DOHH2 (cell line): ENCODE results near the gene ZSCAN5A.
"Not testable (repeated sequence)": the region's sequence is repeated elsewhere in the genome, so short reads cannot be mapped to it uniquely, and the experiment has no call there.

Source experiments
- H3F3A ChIP-seq: fragments of 200-600 bp; sonication (generic), shearing (Covaris generic); 2 replicates; pipeline ENCODE4 v1.6.0; 2016; ENCODE audit warnings: antibody characterized with exemption, mild to moderate bottlenecking; ENCODE audit not compliant: control insufficient read depth, insufficient read depth
- H3K27ac ChIP-seq: fragments of 200-600 bp; sonication (generic); 2 replicates; pipeline ENCODE4 v1.5.1; 2014; ENCODE audit warnings: low read depth, mild to moderate bottlenecking, low read length, moderate library complexity
- H3K27me3 ChIP-seq: fragments of 200-600 bp; sonication (generic); 2 replicates; pipeline ENCODE4 v1.6.1; 2014; ENCODE audit warnings: mild to moderate bottlenecking, low read length, mixed read lengths; ENCODE audit not compliant: control insufficient read depth
- H3K36me3 ChIP-seq: fragments of 200-600 bp; sonication (generic); 2 replicates; pipeline ENCODE4 v1.6.1; 2014; ENCODE audit warnings: mild to moderate bottlenecking, low read length, moderate library complexity, mixed read lengths; ENCODE audit not compliant: control insufficient read depth
- H3K4me1 ChIP-seq: fragments of 200-600 bp; sonication (generic); 2 replicates; pipeline ENCODE4 v1.6.1; 2014; ENCODE audit warnings: mild to moderate bottlenecking, low read length, mixed read lengths; ENCODE audit not compliant: control insufficient read depth
- H3K4me2 ChIP-seq: fragments of 200-600 bp; sonication (generic); 2 replicates; pipeline ENCODE4 v1.6.0; 2014; ENCODE audit warnings: mild to moderate bottlenecking, low read length, moderate library complexity
- H3K4me3 ChIP-seq: fragments of 200-600 bp; sonication (generic); 2 replicates; pipeline ENCODE4 v1.5.1; 2014; ENCODE audit warnings: mild to moderate bottlenecking, low read length, mixed read lengths
- H3K79me2 ChIP-seq: fragments of 200-600 bp; sonication (generic); 2 replicates; pipeline ENCODE4 v1.6.1; 2014; ENCODE audit warnings: mild to moderate bottlenecking, low read length, mixed read lengths; ENCODE audit not compliant: control insufficient read depth
- H3K9me2 ChIP-seq: fragments of 200-600 bp; sonication (generic); replicated peaks from 2 replicates; pipeline ENCODE4 v1.6.1; 2014; ENCODE audit warnings: mild to moderate bottlenecking, low read length, mixed read lengths; ENCODE audit not compliant: control insufficient read depth
- H3K9me3 ChIP-seq: fragments of 200-600 bp; sonication (generic); 2 replicates; pipeline ENCODE4 v1.6.1; 2014; ENCODE audit warnings: antibody characterized with exemption, low read length, mixed read lengths; ENCODE audit not compliant: control insufficient read depth, insufficient read depth
- H4K20me1 ChIP-seq: fragments of 200-600 bp; sonication (generic); 2 replicates; pipeline ENCODE4 v1.6.0; 2014; ENCODE audit warnings: low read depth, mild to moderate bottlenecking, antibody characterized with exemption, low read length, moderate library complexity; ENCODE audit not compliant: control insufficient read depth, insufficient read depth
- EZH2phosphoT487 ChIP-seq: fragments of 200-600 bp; sonication (generic); IDR thresholded peaks from 2 replicates; pipeline ENCODE4 v1.6.1; 2017; ENCODE audit warnings: borderline replicate concordance, mild to moderate bottlenecking, antibody characterized with exemption, low read length, moderate library complexity, mixed read lengths
- TF ChIP-seq, protein P1 (sequence below): fragments of 200-600 bp; sonication (generic); IDR thresholded peaks from one replicate; pipeline ENCODE4 v1.5.1; 2014; ENCODE audit warnings: antibody characterized with exemption, mild to moderate bottlenecking, low read depth, low read length; ENCODE audit not compliant: poor library complexity, severe bottlenecking

The ZSCAN5A gene

DNA sequence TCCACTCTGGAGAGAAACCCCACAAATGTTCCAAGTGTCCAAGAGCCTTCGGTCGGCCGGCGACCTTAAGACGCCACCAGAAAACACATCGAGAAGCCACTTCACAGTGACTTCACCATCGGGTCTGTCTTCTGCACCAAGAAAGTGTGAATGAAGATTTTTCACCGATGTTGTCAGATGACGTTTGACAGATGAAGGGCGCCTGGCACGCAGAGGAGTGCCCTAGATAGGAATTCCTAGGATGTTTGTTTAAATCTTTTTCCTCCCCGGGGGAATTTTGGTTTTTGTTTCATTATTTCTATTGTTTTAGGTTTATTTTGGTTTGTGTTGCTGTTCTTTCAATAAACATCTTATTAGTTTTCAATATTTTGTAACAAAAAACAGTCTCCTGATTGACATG, 105.5 kb downstream of the ZSCAN5A start:
- no peaks in the 10 kb centered on the region for H3K9me3 ChIP-seq
- no peaks in the 10 kb centered on the region for H3K9me2 ChIP-seq
- no peaks in the 10 kb centered on the region for H4K20me1 ChIP-seq
- no peak overlapping the region for H3K4me3 ChIP-seq
- H3K4me1 ChIP-seq, result no peaks in the 10 kb centered on the region
- no peaks in the 10 kb centered on the region for H3K36me3 ChIP-seq
- H3K79me2 ChIP-seq, result no peaks in the 10 kb centered on the region
- no peak for TF ChIP-seq EZH2phosphoT487
- TF ChIP-seq, protein P1, sequence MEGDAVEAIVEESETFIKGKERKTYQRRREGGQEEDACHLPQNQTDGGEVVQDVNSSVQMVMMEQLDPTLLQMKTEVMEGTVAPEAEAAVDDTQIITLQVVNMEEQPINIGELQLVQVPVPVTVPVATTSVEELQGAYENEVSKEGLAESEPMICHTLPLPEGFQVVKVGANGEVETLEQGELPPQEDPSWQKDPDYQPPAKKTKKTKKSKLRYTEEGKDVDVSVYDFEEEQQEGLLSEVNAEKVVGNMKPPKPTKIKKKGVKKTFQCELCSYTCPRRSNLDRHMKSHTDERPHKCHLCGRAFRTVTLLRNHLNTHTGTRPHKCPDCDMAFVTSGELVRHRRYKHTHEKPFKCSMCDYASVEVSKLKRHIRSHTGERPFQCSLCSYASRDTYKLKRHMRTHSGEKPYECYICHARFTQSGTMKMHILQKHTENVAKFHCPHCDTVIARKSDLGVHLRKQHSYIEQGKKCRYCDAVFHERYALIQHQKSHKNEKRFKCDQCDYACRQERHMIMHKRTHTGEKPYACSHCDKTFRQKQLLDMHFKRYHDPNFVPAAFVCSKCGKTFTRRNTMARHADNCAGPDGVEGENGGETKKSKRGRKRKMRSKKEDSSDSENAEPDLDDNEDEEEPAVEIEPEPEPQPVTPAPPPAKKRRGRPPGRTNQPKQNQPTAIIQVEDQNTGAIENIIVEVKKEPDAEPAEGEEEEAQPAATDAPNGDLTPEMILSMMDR, result no peak
- no peaks in the 10 kb centered on the region for H3F3A ChIP-seq
- H3K4me2 ChIP-seq, result no peak overlapping the region
- no peak overlapping the region for H3K27ac ChIP-seq
- H3K27me3 ChIP-seq, result no peaks in the 10 kb centered on the region

DNA sequence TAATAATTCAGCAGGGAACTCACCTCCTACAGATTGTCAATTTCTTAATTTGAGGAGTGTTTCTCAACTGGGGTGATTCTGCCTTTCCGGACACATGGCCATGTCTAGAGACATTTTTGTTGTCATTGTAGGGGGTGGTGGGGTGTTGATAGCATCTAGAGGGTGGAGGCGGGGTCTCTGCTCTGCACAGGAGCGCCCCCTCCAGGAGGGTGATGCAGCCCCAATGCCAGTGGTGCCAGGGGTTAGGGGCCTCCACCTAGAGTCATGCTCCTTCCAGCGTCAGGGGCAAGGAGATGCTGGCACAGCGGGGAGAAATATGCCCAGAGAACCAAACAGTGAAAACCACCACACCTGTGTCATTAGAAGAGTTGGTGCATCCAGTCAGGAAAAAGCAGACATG, 107.1 kb downstream of the ZSCAN5A start:
- H3K36me3 ChIP-seq, H3K4me2 ChIP-seq, H3K4me1 ChIP-seq, H3K9me2 ChIP-seq, H3K27ac ChIP-seq, H3K4me3 ChIP-seq, H3K27me3 ChIP-seq, H3F3A ChIP-seq, H3K79me2 ChIP-seq, H4K20me1 ChIP-seq, H3K9me3 ChIP-seq: not testable (repeated sequence)
- TF ChIP-seq, protein P1, result peak; percentile 14

DNA sequence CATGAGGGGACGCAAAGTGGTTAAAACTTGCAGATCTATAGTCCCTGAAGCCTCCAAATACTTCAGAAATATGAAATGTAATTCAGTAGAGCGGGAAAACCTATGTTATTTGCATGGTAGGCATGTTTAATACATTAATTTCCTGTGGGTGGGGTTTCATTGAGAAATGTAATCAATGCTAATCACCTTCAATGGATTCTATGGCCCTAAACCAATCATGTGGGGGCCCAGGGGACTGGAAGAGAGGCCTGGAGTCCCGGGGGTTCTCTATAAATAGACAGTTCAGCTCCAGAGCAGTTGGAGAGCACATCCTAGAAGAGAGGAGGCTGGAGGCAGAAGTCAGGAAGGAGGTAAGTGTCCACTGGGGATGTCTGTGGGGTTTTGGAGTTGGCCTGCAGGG, 112.7 kb downstream of the ZSCAN5A start, which contains the start of gene ZSCAN5C:
TSS of gene ZSCAN5C (plus strand) at position 301 of the 400 bp plus-strand sequence. CDS start 3,641 bp downstream, outside the sequence.
- H3K4me2 ChIP-seq, result no peak within 1 kb of the TSS
- no peaks in the 10 kb centered on the region for H3K36me3 ChIP-seq
- H3K27ac ChIP-seq, result no peak within 1 kb of the TSS
- H3K27me3 ChIP-seq, result no peaks in the 10 kb centered on the region
- H3F3A ChIP-seq, result no peaks in the 10 kb centered on the region
- TF ChIP-seq EZH2phosphoT487, result no peak
- TF ChIP-seq, protein P1, result no peak
- H3K9me2 ChIP-seq, result no peaks in the 10 kb centered on the region
- no peaks in the 10 kb centered on the region for H4K20me1 ChIP-seq
- no peaks in the 10 kb centered on the region for H3K4me1 ChIP-seq
- no peaks in the 10 kb centered on the region for H3K79me2 ChIP-seq
- H3K4me3 ChIP-seq, result no peak within 1 kb of the TSS
- no peaks in the 10 kb centered on the region for H3K9me3 ChIP-seq

DNA sequence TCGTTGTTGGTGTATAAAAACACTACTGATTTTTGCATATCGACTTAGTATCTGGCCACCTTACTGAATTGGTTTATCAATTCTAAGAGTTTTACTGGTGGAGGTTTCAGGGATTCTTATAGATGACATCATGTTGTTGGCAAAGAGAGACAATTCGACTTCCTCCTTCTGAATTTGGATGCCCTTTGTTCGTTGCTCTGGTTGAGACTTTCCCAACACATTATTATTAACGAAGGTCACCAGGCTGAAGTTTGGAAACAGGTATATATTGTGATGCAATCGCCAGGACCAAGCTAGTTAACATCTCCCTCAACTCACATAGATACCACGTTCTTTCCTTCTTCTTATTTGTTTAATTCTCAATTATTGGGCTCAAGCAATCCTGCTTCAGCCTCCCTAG, 115.0 kb downstream of the ZSCAN5A start:
- H4K20me1 ChIP-seq, result no peaks in the 10 kb centered on the region
- no peaks in the 10 kb centered on the region for H3K79me2 ChIP-seq
- no peaks in the 10 kb centered on the region for H3K36me3 ChIP-seq
- H3K9me2 ChIP-seq, result no peaks in the 10 kb centered on the region
- no peaks in the 10 kb centered on the region for H3K4me1 ChIP-seq
- H3K27me3 ChIP-seq, result no peaks in the 10 kb centered on the region
- no peak overlapping the region for H3K4me2 ChIP-seq
- no peak overlapping the region for H3K4me3 ChIP-seq
- TF ChIP-seq, protein P1, result no peak
- no peak for TF ChIP-seq EZH2phosphoT487
- H3F3A ChIP-seq, result no peaks in the 10 kb centered on the region
- no peaks in the 10 kb centered on the region for H3K9me3 ChIP-seq
- no peak overlapping the region for H3K27ac ChIP-seq

DNA sequence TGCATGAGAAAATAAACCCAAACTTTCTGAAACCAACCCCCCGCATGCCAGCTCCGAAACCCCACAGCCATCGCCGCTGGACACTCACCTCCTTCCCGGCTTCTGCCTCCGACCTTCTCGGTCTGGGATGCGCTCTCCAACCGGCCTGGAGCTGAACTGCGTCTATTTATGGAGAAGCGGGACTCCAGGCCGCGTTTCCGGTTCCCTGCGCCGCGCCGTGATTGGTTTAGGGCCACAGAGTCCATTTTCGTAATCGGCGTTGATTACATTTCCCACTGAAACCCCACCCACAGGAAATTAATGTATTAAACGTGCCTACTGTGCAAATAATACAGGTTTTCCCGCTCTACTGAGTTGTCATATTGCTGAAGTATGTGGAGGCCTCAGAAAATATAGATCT, 117.0 kb downstream of the ZSCAN5A start, which contains the start of gene ZSCAN5B:
TSS of gene ZSCAN5B (minus strand) at position 138 of the 400 bp plus-strand sequence. CDS start 4,731 bp downstream, outside the sequence.
- not testable (repeated sequence) for H4K20me1 ChIP-seq, H3K9me2 ChIP-seq, H3K4me3 ChIP-seq

More for the DNA sequence above, 117.0 kb downstream of the ZSCAN5A start, which contains the start of gene ZSCAN5B:
- not testable (repeated sequence) for H3K4me1 ChIP-seq, H3K9me3 ChIP-seq, H3K4me2 ChIP-seq, H3K27me3 ChIP-seq, H3F3A ChIP-seq, H3K79me2 ChIP-seq, H3K36me3 ChIP-seq, H3K27ac ChIP-seq
